RWPE1 (cell line): Measurements from ENCODE around the gene ACP2.

ENCODE experiments used
- CTCF ChIA-PET: fragments of 350-600 bp; sonication (Branson Sonifier 250); formaldehyde crosslinking; extraction: SDS; loops from one replicate; lab custom pipeline; 2021; lab: Yijun Ruan, JAX
- POLR2A ChIA-PET: fragments of 400-600 bp; formaldehyde crosslinking; extraction: SDS; loops from one replicate; lab custom pipeline; 2020; ENCODE audit warnings: antibody characterized with exemption; ENCODE audit not compliant: low non-redundant PET; lab: Yijun Ruan, JAX
- DNase-seq: peaks from one replicate; pipeline ENCODE4 v3.0.0; 2012; ENCODE audit warnings: low spot score
- H3K27ac ChIP-seq: fragments of 450-650 bp; 2 replicates; pipeline ENCODE4 v1.5.1; 2017
- TF ChIP-seq, protein P1 (sequence below): fragments of 450-650 bp; conservative IDR thresholded peaks from 2 replicates; pipeline ENCODE4 v1.5.1; 2017; ENCODE audit warnings: low read depth, mild to moderate bottlenecking

The ACP2 gene

DNA sequence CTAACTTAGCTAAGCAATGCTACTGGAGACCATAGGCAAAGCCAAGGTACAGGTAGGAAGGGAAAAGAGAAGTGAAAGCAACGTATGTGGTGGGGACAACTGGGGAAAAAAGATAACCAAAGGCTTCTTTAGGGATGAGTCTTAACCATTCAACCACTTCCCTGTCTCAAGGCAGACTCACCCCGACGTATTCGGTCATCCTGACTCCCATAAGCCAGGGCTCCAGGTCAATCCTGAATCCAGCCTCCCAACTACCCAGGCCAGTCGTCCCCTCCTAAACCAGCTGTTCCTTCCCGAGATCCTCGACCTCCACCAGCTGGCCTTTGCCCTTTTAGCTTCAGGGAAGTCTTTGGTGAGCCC lies 330 bp downstream of the ACP2 start:
- H3K27ac ChIP-seq = peak overlapping the region; percentile 80
- CTCF ChIA-PET = interaction anchor here (0.7 to 2.5 kb wide), 4 partner anchors 10 to 32 kb away, joined by 6 to 9 read pairs (median 6); partner anchors contain the start of gene NR1H3
- POLR2A ChIA-PET = interaction anchor here (0.5 to 0.9 kb wide), 2 partner anchors 10 to 16 kb away, joined by 3 to 4 read pairs; partner anchors contain the start of gene NR1H3
- TF ChIP-seq, protein P1, sequence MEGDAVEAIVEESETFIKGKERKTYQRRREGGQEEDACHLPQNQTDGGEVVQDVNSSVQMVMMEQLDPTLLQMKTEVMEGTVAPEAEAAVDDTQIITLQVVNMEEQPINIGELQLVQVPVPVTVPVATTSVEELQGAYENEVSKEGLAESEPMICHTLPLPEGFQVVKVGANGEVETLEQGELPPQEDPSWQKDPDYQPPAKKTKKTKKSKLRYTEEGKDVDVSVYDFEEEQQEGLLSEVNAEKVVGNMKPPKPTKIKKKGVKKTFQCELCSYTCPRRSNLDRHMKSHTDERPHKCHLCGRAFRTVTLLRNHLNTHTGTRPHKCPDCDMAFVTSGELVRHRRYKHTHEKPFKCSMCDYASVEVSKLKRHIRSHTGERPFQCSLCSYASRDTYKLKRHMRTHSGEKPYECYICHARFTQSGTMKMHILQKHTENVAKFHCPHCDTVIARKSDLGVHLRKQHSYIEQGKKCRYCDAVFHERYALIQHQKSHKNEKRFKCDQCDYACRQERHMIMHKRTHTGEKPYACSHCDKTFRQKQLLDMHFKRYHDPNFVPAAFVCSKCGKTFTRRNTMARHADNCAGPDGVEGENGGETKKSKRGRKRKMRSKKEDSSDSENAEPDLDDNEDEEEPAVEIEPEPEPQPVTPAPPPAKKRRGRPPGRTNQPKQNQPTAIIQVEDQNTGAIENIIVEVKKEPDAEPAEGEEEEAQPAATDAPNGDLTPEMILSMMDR = no peak
- DNase-seq = no peak

DNA sequence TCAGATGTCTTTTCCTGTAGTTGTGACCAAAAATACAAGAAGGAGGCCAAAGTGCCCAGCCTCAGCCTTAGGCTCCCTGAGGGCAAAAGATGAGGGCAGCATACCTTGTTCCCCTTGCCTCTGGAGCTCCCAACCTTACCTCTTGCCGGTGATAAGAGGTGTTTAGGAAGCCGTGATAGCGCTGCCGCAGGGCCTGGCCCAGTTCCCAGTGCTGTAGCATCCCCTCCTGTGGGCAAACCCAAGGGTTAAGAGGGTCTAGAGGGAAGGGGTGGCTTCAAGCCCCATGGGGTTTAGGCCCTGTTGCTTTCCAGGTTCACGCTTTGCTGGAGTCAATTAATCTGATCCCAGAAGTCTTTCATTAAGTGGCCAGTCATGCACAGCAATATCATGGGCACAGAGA lies 1.1 kb downstream of the ACP2 start:
- no peak for DNase-seq
- POLR2A ChIA-PET = no interaction called here
- H3K27ac ChIP-seq = peak overlapping the region; percentile 80
- CTCF ChIA-PET = interaction anchor here (1.2 to 2.5 kb wide), 2 partner anchors 12 to 69 kb away, joined by 3 to 7 read pairs; no protein-coding TSS in a partner anchor
- TF ChIP-seq, protein P1 = no peak

DNA sequence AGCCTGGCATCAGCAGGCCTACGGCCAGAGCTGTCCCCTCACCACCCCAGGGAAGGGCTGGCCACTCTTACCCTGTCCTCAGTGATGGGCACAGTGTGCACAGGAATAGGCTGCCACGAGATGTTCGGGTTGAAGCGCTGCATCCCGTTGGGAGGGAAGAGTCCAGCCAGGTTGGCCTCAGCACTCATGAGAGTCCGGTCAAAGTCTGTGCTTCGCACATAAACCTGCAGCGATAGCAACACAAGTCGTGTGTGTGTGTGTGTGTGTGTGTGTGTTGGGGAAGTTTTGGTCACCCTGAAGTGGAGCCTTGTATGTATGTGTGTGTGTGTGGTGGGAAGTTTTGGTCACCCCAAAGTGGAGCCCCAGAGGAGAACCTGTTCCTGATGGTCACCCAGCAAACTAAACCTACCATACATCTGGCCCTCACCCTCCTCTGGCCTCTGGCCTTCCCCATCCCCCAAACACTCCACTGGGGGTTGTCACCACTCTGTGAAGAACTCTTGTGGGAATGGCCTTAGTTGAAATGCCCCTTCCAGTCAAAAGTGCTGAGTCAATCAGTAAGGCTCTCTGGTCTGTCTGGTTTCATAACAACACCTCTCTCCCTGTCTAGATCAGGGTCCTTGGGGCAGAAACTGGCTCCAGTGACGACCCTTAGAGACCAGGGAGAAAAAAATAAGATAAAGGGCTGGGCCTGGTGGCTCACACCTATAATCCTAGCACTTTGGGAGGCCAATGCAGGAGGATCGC lies 2.8 kb downstream of the ACP2 start:
- peak overlapping the region; percentile 61 for H3K27ac ChIP-seq
- CTCF ChIA-PET = no interaction called here
- no peak for DNase-seq
- TF ChIP-seq, protein P1 = no peak
- POLR2A ChIA-PET = no interaction called here

DNA sequence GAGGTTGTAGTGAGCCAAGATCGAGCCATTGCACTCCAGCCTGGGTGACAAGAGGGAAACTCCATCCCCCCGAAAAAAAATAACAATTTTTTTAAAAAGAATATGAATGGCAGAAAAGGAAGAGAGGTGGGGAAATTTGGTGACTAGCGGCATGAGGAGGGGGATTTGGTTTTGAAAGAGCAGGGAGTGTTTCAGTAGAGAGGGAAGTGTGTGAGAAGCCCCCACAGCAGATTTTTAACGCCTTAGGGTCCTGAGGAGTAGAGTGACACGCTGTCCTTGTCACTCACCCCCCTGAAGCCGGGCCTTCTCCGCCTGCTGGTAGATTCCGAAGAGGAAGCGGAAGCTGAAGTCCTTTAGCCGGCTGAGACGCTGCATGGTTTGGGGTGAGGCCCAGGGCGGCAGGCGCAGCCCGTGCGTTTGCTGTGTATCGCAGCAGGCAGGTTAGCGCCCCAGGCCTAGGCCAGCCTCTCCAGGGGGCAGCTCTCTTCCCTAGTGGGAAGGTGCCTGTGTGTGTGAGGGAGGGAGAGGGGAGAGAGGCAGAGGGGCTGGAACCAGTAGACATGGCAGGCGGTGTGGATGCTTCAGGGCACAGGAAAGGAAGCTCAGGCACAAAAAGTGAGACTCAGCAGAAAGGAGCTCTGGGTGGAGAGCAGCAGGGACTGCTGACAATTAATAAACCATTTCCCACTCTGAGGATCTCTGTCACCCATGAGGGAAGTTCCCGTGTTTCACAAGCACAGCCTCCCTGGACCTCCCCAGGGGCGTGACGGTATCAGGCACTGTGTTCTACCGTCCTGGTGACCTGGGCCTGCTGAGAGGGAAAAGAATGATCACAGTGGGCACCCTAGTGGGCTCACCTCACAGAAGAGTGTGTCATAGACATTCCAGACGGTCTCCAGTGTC lies 3.9 kb downstream of the ACP2 start:
- ChIA-PET POLR2A (interaction anchor here (0.5 kb wide), 1 partner anchor 62 kb away, joined by 5 read pairs; no protein-coding TSS in a partner anchor), CTCF (no interaction called here)
- no peak for DNase-seq
- TF ChIP-seq, protein P1 = no peak
- H3K27ac ChIP-seq = peak overlapping the region; percentile 61

DNA sequence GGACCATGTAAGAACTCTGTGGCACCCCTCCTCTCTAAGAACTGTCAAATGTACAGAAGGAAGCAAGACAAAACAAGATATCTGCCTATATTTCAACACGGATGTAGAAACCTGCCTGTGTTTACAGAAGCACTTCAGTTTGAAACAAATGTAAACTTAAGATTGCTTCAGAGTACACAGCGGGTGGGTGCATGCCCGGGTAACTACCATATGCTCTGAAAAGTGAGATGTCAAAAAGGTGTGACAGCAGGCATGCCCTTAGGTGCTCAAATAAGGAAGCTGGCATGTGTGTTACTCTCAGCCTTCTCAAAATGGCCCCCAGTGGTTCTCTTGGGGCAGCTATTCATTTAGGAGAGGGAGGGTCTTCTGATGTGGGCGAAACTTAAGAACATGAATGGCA lies 5.2 kb downstream of the ACP2 start:
- ChIA-PET CTCF (interaction anchor here (1.1 kb wide), 1 partner anchor 66 kb away, joined by 3 read pairs; no protein-coding TSS in a partner anchor), POLR2A (no interaction called here)
- TF ChIP-seq, protein P1 = no peak
- DNase-seq = no peak
- peak overlapping the region; percentile 61 for H3K27ac ChIP-seq

DNA sequence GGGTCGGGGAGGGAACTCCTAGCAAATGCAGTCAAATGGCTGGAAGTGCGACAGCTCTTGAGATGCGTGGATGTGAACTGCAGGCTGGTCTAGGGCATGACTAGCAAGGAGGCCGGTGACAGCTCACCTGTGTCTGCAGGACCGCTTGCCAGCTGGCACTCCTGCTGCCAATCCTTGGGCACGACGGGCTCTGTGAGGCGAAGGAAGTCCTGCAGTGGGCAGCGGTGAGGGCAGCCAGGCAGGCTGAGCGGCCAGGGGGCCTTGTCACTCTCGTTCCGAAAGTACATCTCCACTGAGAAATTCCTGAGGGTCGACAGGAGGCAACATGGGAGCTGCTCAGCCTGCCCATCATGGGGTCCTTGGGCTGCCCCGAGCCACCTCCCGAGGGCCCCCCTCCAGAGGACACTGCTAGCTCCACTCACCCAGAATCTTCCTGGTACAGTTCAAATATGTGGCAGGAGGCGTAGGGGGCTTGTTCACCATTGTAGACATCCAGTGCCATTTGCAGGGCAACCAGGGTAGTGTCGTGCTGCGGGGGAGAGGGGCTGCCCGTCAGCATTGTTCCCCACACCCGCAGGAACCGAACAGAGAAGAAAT lies 5.9 kb downstream of the ACP2 start:
- DNase-seq = no peak
- TF ChIP-seq, protein P1 = no peak
- CTCF ChIA-PET = interaction anchor here (1.1 kb wide), 1 partner anchor 65 kb away, joined by 3 read pairs; no protein-coding TSS in a partner anchor
- peak overlapping the region; percentile 61 for H3K27ac ChIP-seq
- POLR2A ChIA-PET = interaction anchor here (0.9 kb wide), 1 partner anchor 9 kb away, joined by 4 read pairs; no protein-coding TSS in a partner anchor
